ENCODE data around the gene FAH. TPM values are rescaled to one million over a fixed set of nuclear protein-coding genes. Genes with fewer than 3 reads are reported as not detected.
A peak's percentile ranks its signal among the peaks of the same experiment; 100 is the strongest.

FAH gene
- total RNA-seq (18.2 and 25.5 TPM in 2 replicates), polyA plus RNA-seq (26.1 and 46.4 TPM in 2 replicates)

DNA sequence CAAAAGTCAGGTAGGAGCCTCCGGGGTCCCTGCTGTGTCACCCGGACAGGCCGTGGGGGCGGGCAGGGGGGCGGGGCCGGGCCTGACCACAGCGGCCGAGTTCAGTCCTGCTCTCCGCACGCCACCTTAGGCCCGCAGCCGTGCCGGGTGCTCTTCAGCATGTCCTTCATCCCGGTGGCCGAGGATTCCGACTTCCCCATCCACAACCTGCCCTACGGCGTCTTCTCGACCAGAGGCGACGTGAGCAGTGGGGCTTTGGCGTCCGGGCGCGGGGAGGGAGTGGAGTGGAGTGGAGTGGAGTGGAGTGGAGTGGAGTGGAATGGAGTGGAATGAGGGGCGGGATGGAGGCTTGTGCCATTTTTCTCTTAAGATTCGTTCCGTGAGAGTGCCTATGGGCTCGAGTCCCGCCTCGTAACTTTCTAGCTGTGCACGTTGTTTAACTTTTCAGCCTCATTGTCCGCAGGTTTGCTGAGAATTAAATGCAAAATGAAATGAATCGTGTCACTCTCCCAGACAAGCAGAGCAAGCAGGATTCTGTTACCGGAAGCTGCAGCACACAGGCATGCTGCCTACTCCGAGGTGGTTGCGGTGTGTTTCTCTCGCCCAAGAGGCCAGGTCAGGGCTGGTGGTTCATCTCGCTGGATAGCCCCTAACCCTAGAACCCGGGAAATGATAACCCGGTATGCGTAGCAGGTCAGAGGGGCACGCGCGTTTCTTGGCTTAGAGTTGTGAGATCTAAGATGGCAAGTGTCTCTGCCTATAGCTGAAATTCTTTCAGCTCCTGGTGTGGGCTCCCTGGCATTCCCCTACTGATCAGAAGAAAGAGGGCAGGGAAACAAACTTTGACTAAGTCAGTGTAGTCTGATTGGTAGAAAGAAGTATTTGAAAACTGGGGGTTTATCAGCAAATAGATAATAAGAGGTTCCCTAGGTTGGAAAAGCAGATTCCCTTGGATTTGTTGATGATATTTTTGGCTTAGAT is at the start of gene FAH:
Gene FAH, plus strand, starts transcription at position 104 of the 981 bp plus-strand sequence. Its CDS starts 56 bp downstream, at position 160.
- peaks cover 19% of the 10 kb centered on the region for H3K4me1 ChIP-seq (ENCODE audit: low read depth)
- DNase-seq (ENCODE audit: low read depth in 1 of 2, low spot score in 1 of 2) = peak; percentile 72 to 85
- no peaks in the 10 kb centered on the region for H3K27me3 ChIP-seq
- no peaks in the 10 kb centered on the region for H3K9me3 ChIP-seq (ENCODE audit: low read depth)
- TF ChIP-seq, protein P1, sequence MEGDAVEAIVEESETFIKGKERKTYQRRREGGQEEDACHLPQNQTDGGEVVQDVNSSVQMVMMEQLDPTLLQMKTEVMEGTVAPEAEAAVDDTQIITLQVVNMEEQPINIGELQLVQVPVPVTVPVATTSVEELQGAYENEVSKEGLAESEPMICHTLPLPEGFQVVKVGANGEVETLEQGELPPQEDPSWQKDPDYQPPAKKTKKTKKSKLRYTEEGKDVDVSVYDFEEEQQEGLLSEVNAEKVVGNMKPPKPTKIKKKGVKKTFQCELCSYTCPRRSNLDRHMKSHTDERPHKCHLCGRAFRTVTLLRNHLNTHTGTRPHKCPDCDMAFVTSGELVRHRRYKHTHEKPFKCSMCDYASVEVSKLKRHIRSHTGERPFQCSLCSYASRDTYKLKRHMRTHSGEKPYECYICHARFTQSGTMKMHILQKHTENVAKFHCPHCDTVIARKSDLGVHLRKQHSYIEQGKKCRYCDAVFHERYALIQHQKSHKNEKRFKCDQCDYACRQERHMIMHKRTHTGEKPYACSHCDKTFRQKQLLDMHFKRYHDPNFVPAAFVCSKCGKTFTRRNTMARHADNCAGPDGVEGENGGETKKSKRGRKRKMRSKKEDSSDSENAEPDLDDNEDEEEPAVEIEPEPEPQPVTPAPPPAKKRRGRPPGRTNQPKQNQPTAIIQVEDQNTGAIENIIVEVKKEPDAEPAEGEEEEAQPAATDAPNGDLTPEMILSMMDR (IDR thresholded peaks at IDR 0.05; ENCODE audit: low read depth, low read length) = no peak
- H3K36me3 ChIP-seq = no peaks in the 10 kb centered on the region
- peak within 1 kb of the TSS; percentile 48 for H3K4me3 ChIP-seq
- peak within 1 kb of the TSS; percentile 59 for H3K27ac ChIP-seq

DNA sequence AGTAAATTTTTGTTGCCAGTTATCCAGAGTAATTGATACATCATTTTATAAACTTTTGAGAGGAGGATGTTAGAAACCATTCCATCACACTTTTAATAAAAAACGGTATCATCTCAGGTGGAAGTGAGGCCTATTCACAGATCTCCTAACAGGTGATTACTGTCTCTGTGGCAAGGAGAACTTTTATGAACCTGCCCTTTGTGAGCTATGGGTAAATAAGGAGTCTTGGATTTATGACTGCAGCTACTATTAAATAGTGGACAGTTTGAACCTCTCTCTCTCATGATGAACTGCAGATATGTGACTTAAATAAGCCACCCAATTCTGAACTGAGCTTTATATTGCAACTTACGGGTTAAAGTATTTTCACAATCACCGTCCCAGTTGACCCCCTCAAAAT is 47.6 kb upstream of the FAH start:
- no peaks in the 10 kb centered on the region for H3K27me3 ChIP-seq
- TF ChIP-seq, protein P1 (IDR thresholded peaks at IDR 0.05; ENCODE audit: low read depth, low read length) = no peak
- no peaks in the 10 kb centered on the region for H3K9me3 ChIP-seq (ENCODE audit: low read depth)
- H3K4me3 ChIP-seq = no peak overlapping the region
- peaks cover 18% of the 10 kb centered on the region for H3K4me1 ChIP-seq (ENCODE audit: low read depth)
- no peaks in the 10 kb centered on the region for H3K36me3 ChIP-seq
- no peak for DNase-seq (ENCODE audit: low read depth in 1 of 2, low spot score in 1 of 2)
- no peak overlapping the region for H3K27ac ChIP-seq

DNA sequence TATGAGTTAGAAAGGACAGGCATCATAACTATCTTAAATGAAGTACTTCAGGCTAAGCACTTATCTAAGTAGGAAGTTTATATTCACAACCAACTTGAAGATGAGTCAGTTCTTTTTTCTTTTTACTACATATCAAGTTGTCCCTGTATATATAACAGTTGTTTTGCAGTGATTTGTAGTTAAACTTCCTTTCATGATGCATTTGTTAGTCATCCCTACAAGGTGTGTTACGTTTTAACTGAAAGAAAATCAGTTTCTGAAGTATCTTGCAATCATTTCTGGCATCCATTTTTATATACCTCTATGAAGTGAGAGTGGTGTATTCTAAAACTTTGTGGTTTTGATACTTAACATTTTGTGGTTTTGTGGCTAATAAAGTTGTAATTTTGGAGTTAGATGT is 47.2 kb upstream of the FAH start:
- Histone ChIP-seq H3K4me3 (no peak overlapping the region), H3K4me1 (ENCODE audit: low read depth) (peaks cover 18% of the 10 kb centered on the region), H3K36me3 (no peaks in the 10 kb centered on the region), H3K9me3 (ENCODE audit: low read depth) (no peaks in the 10 kb centered on the region), H3K27ac (no peak overlapping the region), H3K27me3 (no peaks in the 10 kb centered on the region)
- TF ChIP-seq, protein P1 (IDR thresholded peaks at IDR 0.05; ENCODE audit: low read depth, low read length) = no peak
- DNase-seq (ENCODE audit: low read depth in 1 of 2, low spot score in 1 of 2) = peak in 1 of 2 donors; percentile 47

DNA sequence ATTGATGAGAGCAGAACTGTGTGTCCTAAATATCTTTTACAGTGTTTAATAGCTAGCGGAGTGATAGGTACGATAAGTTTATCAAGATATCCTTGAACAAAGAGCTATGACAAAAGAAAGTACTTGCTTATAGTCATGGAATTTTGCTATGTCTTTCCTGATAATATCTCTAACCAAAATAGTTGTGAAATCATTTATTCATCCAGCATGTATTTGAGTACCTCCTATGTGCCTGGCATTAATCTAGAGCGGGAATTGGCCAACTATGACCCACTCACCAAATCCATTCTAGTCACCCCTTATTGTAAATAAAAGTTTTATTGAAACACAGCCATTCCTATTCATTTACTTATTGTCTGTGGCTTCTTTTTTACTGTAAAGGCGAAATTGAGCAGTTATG is 46.7 kb upstream of the FAH start:
- Histone ChIP-seq H3K27me3 (no peaks in the 10 kb centered on the region), H3K27ac (no peak overlapping the region), H3K36me3 (no peaks in the 10 kb centered on the region), H3K9me3 (ENCODE audit: low read depth) (no peaks in the 10 kb centered on the region), H3K4me3 (no peak overlapping the region), H3K4me1 (ENCODE audit: low read depth) (peaks cover 18% of the 10 kb centered on the region)
- TF ChIP-seq, protein P1 (IDR thresholded peaks at IDR 0.05; ENCODE audit: low read depth, low read length) = no peak
- DNase-seq (ENCODE audit: low read depth in 1 of 2, low spot score in 1 of 2) = peak in 1 of 2 donors; percentile 61

DNA sequence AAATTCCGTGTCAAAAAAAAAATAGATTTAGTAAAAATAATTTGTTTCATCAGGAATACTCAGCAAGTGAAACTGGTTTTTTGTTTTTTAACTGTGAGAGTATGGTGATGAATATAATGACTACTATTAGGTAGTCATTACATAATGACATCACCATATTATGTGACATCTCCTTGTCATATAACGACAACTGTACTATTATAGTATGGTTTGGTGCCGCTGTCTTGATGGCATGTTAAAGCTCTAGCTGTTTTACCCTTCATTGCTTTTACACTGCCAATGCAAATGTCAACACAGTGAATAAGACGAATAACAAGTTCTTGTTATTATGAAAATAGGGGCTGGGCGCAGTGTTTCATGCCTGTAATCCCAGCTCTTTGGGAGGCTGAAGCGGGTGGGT is 45.6 kb upstream of the FAH start:
- H3K27me3 ChIP-seq = no peaks in the 10 kb centered on the region
- no peaks in the 10 kb centered on the region for H3K9me3 ChIP-seq (ENCODE audit: low read depth)
- no peak for DNase-seq (ENCODE audit: low read depth in 1 of 2, low spot score in 1 of 2)
- TF ChIP-seq, protein P1 (IDR thresholded peaks at IDR 0.05; ENCODE audit: low read depth, low read length) = no peak
- no peak overlapping the region for H3K27ac ChIP-seq
- H3K4me3 ChIP-seq = no peak overlapping the region
- H3K36me3 ChIP-seq = no peaks in the 10 kb centered on the region
- peaks cover 18% of the 10 kb centered on the region for H3K4me1 ChIP-seq (ENCODE audit: low read depth)

Measured in cardiac muscle cell (in vitro differentiated cells and primary cell).